Measurements from ENCODE around the gene ATP1A4.

Gene ATP1A4

GRCh38 chr1:160207118-160207650, 55.8 kb downstream of the ATP1A4 start:
- ATAC-seq = no peak
- TF ChIP-seq PPARA (CRISPR knock-in tag; IDR thresholded peaks at IDR 0.05; ENCODE audit: borderline replicate concordance) (no peak), GLIS3 (CRISPR knock-in tag; IDR thresholded peaks at IDR 0.05) (no peak), TOX (CRISPR knock-in tag; IDR thresholded peaks at IDR 0.05; ENCODE audit: borderline replicate concordance) (no peak), ZFP30 (CRISPR knock-in tag; IDR thresholded peaks at IDR 0.05) (no peak), RARB (CRISPR knock-in tag; IDR thresholded peaks at IDR 0.05) (no peak), PATZ1 (CRISPR knock-in tag; IDR thresholded peaks at IDR 0.05; ENCODE audit: borderline replicate concordance) (no peak)

GRCh38 chr1:160207771-160208556, 56.6 kb downstream of the ATP1A4 start:
- TF ChIP-seq ZFP30 (CRISPR knock-in tag; IDR thresholded peaks at IDR 0.05) (no peak), RARB (CRISPR knock-in tag; IDR thresholded peaks at IDR 0.05) (no peak), ISL1 (CRISPR knock-in tag; IDR thresholded peaks at IDR 0.05) (no peak), BACH2 (CRISPR knock-in tag; IDR thresholded peaks at IDR 0.05; ENCODE audit: borderline replicate concordance) (no peak), ZNF8 (CRISPR knock-in tag; IDR thresholded peaks at IDR 0.05) (no peak), GLIS3 (CRISPR knock-in tag; IDR thresholded peaks at IDR 0.05) (no peak), ZC3H10 (CRISPR knock-in tag; IDR thresholded peaks at IDR 0.05) (no peak), SNAI2 (CRISPR knock-in tag; IDR thresholded peaks at IDR 0.05) (no peak), POU6F1 (CRISPR knock-in tag; IDR thresholded peaks at IDR 0.05; ENCODE audit: borderline replicate concordance, low read depth) (no peak), CREB5 (CRISPR knock-in tag; IDR thresholded peaks at IDR 0.05; ENCODE audit: low read depth) (no peak), ZNF70 (CRISPR knock-in tag; IDR thresholded peaks at IDR 0.05) (no peak), ARNTL (CRISPR knock-in tag; IDR thresholded peaks at IDR 0.05; ENCODE audit: borderline replicate concordance, low read depth) (no peak), ZNF565 (CRISPR knock-in tag; conservative IDR thresholded peaks at IDR 0.05; ENCODE audit: low read depth) (no peak), ZFP3 (CRISPR knock-in tag; IDR thresholded peaks at IDR 0.05) (no peak), CSDC2 (CRISPR knock-in tag; IDR thresholded peaks at IDR 0.05) (no peak), ESRRG (CRISPR knock-in tag; IDR thresholded peaks at IDR 0.05) (no peak), PATZ1 (CRISPR knock-in tag; IDR thresholded peaks at IDR 0.05; ENCODE audit: borderline replicate concordance) (no peak), PPARA (CRISPR knock-in tag; IDR thresholded peaks at IDR 0.05; ENCODE audit: borderline replicate concordance) (no peak), CSRNP3 (CRISPR knock-in tag; IDR thresholded peaks at IDR 0.05) (no peak)
- ATAC-seq = no peak

GRCh38 chr1:160208557-160209320, 57.3 kb downstream of the ATP1A4 start:
- TF ChIP-seq ARNTL (CRISPR knock-in tag; IDR thresholded peaks at IDR 0.05; ENCODE audit: borderline replicate concordance, low read depth) = no peak
- no peak for ATAC-seq

Data from SK-N-SH treated with all-trans-retinoic acid at 6 μM for 48 hours (cell line).